GM20000 (cell line): ENCODE results near the gene DEPDC1.

Experiments used
- DNase-seq: peaks from one replicate; pipeline ENCODE4 v3.0.0; 2012; ENCODE audit warnings: low spot score
- TF ChIP-seq, protein P1 (sequence below): IDR thresholded peaks from 2 replicates; pipeline ENCODE4 v1.5.1; 2012; ENCODE audit warnings: mild to moderate bottlenecking, control low read depth; ENCODE audit errors: extremely low read depth, missing control alignments

The DEPDC1 gene

DNA sequence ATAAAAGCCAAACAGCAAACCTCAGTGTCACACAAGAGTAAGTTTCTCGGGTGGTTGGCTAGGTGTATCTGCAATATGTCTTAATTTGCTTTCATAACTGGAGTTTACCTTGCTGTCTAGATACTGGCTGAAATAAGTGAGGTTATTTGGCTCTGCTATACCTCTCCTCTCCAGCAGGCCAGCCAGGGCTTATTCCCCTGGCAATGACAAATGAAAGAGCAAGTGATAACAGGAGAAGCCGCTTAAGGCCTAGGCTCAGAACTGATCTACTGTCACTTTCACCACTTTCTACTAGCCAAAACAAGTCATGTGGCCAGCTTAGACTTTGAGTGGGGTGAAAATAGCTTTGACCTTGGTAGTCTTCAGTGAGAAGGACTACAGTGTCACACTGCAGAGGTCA is 42.3 kb downstream of the DEPDC1 start:
- TF ChIP-seq, protein P1, sequence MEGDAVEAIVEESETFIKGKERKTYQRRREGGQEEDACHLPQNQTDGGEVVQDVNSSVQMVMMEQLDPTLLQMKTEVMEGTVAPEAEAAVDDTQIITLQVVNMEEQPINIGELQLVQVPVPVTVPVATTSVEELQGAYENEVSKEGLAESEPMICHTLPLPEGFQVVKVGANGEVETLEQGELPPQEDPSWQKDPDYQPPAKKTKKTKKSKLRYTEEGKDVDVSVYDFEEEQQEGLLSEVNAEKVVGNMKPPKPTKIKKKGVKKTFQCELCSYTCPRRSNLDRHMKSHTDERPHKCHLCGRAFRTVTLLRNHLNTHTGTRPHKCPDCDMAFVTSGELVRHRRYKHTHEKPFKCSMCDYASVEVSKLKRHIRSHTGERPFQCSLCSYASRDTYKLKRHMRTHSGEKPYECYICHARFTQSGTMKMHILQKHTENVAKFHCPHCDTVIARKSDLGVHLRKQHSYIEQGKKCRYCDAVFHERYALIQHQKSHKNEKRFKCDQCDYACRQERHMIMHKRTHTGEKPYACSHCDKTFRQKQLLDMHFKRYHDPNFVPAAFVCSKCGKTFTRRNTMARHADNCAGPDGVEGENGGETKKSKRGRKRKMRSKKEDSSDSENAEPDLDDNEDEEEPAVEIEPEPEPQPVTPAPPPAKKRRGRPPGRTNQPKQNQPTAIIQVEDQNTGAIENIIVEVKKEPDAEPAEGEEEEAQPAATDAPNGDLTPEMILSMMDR, result no peak
- DNase-seq, result no peak

DNA sequence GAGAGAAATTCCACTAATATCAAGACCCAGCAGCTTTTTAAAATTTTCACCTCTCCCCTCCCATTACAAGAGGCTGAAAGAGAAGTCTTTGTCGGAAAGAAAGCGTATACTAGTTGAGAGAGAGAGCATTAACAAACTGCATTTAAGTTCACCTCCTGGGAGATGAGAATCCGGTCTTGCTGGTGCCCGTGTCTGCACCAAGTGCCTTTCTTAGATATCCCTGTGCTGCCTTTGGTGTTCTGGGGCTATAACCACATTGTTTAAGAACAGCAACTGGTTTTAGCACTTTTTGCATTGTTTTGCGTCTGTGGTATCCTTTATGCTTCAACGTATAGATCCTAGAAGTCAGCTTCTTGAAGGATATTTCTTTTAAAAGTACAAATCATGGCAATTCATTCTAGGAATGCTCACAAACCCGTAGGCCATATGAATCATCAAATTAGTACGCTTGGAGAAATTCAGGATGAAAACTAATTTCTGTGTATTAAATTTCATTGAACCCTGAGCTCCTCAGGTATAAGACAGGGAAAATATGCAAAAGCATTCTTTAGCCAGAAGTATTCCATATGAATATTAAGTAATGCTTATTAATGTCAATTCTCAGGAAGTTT is 43.7 kb downstream of the DEPDC1 start:
- TF ChIP-seq, protein P1, result no peak
- no peak for DNase-seq

DNA sequence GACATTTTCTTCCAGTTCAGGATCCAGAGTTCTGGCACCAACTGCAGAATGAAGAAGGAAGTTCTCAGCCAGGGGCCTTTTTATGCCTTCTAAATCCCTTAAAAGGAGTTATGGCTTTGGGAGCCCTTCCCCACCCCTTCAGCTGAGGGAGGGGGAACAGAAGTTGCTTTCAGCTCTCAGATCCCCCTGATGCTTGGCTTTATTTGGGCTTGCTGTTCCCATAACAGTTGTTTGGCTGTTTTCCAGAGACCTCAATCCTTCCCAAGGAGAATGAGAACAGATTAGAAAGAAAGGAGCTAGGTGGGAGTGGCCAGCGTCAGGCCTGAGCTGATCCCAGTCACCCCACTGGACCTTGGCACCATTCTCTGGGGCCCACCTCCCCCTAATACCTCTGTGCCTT is 47.0 kb downstream of the DEPDC1 start, which contains the start of gene RPE65:
Gene RPE65 (minus strand): TSS at position 54 of the 400 bp plus-strand sequence. CDS start 49 bp downstream, at position 5.
- TF ChIP-seq, protein P1, result no peak
- DNase-seq, result no peak

DNA sequence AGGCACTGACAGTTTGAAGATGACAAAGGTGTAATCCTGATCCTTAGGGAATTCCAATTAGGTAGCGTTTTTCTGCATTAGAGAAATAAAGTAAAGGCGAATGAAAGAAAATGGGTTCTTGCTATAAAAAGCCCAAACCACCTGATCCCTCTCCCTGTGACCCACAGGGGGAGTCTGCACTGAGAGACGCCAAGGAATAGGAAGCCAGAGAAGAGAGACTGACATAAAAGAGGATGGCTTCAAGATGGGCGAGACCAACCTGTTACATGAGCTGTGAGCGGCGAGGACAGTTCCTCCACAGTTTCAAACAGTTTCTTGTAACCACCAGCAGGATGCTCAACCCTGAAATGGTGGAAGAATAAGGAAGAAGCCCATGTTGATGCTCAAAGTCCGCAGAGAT is 48.5 kb downstream of the DEPDC1 start:
- DNase-seq, result no peak
- TF ChIP-seq, protein P1, result no peak

DNA sequence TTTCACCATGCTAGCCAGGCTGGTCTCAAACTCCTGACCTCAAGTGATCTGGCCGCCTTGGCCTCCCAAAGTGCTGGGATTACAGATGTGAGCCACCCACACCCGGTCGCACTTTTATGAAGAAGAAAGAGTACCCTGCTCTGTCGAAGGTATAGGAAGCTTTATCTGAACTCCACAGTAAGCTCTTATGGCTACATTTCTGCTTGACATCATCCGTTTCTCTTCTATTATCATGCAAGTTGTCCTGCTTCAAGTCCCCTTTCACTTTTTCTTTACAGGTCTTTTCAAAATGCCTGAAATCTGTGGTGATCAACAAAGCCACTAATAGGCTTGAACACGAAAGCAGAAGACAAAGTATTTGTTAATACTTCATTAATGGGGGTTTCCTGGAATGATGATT is 51.2 kb downstream of the DEPDC1 start:
- no peak for DNase-seq
- TF ChIP-seq, protein P1, result no peak

DNA sequence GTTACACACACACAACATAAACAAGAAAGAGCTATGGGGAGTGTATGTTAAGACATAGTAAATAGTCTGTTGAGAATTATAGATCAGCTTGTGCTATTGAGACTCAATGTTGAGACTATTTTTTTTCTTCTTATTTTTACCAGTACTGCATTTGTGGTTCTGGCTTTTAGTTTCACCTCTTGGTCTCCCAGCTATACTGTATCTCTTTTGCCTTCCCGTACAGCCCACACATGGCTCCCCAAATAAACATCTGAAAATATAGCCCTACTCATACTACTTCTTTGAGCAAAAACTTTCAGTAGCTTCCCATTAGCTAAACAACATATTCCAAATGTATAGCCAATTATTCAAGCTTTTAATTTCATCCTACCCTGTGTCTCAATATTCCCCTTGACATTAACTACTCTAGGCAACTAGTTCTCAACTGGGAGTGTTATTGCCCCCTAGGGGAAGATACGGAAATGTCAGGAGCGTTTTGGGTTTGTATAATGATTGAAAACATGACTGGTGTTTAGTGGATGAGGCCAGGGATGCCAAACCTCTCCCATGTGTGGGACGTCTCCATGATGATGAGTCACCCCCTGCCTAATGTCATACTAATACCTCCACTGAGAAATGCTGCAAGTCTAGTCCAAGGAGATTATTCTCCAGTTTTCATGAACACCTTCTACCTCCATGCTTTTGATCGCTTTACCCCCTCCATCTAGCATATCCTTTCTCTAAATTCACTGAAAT is 53.9 kb downstream of the DEPDC1 start:
- DNase-seq, result peak; percentile 23

DNA sequence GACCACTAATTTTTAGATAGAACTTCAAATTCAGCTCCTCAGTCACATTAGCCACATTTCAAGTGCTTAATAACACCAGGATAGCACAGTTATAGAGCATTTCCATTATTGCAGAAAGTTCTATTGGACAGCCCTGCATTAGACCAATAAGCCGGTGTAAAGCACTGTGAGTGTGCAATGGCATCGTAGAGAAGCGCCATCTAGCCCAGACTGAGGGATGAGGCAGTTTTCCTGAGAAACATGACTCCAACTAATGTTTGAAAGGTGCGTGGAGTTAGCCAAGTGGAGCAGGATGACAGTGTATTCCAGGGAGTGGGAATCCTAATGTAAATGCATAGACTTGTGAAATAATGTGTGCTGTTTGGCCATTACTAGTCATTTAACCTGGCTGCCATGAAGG is 54.9 kb downstream of the DEPDC1 start:
- TF ChIP-seq, protein P1, result no peak
- DNase-seq, result no peak

More for the DNA sequence above, 53.9 kb downstream of the DEPDC1 start:
- TF ChIP-seq, protein P1, result peak; percentile 61
